CD4-positive, alpha-beta T cell treated with Interleukin-6 at 100 ng/mL for 8 hours (primary cell): ENCODE results near the gene PDCL3.

Source experiments
- DNase-seq: peaks from one replicate; pipeline ENCODE4 v3.0.0-alpha.2; 2020; ENCODE audit warnings: mixed read lengths, low spot score

The PDCL3 gene

DNA sequence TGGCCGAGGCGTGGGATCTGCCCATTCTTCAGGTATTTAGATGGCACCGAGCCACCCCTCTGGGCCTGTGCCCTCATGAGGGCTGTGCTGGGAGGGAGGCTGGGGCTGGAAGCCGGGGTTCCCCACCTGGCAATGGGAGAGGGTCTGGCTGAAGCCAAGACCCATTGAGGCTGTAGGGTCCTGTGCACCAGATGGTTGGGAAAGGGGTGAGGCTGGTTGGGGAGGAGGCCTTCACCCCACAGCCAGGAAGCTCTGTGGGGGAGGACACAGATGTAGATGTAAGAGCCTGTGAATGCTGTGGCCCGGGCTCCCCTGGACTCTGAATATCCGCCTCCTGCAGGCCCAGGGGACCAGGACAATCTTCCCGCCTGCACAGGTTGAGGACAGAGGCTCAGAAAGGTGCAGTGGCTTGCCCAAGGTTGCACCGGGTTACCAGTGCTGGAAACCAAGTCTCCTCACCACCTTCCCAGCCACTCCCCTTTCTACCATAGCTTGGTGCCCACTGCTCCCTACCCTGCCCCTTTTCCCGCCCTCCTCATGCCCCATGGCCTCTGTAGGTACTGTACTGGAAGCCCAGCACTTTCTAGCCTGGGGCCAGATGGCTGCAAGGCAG, 49.7 kb downstream of the PDCL3 start:
- no peak for DNase-seq

DNA sequence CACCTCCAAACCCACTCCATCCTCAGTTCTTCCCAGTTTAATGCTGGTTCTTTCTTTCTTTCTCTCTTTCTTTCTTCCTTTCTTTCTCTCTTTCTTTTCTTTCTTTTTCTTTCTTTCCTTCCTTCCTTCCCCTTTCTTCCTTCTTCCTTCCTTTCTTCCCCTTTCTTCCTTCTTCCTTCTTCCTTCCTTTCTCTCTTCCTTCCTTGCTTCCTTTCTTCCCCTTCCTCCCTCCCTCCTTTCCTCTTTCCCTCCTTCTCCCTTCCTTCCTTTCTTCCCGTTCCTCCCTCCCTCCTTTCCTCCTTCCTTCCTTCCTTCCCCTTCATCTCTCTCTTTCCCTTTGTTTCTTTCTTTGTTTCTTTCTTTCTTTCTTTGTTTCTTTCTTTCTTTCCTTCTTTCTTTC, 50.9 kb downstream of the PDCL3 start:
- no peak for DNase-seq

DNA sequence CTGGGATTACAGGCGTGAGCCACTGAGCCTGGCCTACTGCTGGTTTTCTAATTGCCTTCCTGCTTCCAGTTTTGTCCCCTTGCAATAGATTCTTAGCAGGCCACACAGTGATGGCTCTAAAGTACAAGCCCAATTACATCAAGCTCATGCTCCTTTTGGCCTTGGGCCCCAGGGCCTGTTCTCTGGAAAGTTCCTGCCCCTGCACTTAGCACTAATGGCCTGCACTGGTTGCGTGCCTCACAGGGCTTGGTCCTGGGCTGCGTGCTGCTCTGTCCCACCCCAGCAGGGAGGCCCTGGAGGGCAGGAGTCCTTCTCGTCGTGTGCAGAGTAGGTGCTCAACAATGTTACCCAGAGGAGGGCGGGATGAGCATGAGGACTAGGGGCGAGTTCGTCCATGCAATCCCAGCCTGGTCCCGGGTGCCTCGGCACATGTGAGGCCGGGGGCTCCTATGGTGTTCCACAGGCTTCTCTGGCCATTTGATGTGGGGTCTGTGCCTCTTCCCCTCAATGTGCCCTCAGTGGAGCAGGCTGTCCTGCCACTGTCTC, 51.7 kb downstream of the PDCL3 start:
- no peak for DNase-seq

DNA sequence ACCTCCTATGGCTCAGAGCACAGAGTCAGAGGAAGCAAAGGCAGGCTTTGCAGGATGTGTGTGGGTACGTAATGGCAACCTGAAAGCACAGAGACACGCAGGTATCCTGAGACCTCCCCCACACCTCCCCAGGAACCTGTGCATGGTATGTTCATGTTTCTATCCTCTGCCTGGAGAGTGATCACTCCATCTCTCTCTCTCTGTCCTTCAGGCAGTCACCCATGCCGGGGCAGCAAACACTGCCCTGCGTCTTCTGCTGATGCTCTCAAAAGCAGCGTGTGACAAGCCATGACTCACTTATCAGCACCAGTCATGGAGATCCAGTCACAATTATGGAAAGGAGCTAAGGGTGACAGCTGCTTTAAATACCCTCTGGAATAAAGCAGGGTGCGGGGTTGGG, 52.7 kb downstream of the PDCL3 start:
- no peak for DNase-seq

DNA sequence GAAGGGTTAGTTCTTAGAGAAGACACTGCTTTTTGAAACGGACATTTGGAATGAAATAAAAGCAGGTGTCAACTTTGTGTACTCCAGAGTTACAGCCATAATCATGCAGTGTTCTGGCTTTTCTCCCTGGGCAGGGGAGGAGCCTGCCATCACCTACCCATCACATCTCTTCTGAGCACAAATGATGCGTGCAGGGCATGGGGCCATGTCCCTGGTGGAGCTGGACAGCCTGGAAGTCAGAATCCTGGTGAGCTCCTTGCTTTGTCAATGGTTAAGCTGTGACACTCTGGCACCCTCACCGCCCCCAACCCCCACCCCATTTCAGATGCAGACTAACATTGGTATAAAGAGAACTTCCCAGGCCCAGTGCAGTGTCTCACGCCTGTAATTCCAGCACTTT, 53.1 kb downstream of the PDCL3 start:
- no peak for DNase-seq

DNA sequence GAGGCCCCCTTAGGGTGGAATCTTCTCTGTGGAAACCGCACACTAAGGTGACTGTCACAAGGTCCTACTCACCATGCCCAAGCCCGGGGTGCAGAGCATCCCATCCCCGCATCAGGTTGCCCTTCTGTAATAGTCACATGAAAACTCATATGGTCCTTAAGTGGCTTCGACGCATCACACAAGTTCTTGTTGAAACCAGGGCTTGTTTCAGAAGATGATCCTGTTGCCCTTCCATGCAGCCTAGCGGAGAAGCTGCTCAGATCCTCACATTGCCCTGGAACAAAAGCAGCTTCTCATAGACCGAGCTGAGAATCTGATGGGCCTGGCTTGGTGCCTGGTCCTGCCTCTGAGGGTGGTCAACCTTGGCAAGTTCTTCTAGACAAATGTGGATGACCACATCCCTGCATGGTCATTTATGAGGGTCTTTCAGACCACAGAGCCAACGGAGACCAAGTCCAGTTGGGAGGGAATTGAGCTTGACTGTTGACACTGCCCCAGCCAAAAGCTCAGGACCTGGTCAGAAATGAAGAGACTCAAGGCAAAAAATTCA, 54.1 kb downstream of the PDCL3 start:
- DNase-seq: no peak

DNA sequence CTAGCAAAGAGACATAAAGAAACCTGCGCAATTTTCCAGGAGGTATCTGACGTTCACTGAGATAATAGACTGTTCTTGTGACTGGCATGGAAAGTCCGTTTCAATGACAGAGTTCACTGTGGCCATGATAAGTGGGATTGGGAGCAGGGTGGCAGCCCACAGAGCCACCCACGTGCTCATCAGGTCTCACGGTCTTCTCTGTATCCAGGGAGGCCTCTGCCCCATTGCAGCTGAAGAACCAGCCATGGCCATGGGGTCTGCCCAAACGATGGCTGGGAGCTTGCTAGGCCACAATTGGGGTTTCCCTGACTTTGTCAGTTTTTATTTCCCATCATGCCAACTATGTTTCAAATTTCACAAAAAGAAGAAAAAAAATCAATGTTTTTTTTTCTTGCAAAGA, 57.2 kb downstream of the PDCL3 start:
- no peak for DNase-seq

DNA sequence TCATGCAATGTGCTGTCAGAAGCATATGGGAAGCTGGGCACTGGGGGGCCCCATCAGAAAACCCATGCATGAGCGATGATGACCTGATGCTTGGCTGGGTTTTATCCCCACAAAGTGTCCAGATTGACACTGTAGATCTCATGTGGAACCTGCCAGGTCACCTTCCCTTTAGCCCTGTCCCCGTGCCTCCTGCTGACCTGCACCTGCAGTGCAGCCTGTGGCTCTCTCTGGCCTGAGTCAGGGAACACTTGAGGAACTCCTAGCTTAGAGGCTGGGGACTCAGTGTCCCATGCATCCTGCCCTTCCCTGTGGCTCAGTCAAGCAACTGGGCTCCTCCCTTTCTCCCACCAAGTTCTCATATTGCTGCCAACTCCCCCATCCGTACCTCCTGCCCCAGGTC, 57.7 kb downstream of the PDCL3 start:
- no peak for DNase-seq

DNA sequence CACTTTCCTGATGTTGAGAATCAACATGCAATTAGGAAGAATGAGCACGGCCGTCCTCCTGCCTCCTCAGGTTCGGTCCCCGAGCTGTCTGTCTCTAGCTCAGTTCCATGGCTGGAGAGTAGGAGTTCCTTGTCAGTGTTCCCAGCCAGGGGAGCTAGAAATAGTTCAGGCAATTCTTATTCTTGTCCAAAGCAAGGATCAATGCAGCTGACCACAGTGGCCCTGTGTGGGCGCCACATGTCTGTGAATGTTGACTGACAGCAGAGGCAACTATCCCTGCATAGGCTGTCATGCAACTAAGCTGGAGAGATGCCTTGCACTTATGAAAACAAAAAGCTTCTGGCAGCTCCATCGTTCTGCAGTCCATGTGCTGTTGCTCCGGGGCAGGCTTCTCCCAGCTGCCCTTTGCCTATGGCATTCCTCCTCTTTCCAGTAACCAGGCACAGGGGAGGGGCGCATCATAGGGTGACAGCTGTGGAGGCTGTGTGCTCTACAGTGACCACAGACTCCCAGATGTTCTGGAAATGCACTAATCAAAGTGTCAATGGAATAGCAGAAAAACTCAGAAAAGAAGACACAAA, 58.7 kb downstream of the PDCL3 start:
- no peak for DNase-seq

DNA sequence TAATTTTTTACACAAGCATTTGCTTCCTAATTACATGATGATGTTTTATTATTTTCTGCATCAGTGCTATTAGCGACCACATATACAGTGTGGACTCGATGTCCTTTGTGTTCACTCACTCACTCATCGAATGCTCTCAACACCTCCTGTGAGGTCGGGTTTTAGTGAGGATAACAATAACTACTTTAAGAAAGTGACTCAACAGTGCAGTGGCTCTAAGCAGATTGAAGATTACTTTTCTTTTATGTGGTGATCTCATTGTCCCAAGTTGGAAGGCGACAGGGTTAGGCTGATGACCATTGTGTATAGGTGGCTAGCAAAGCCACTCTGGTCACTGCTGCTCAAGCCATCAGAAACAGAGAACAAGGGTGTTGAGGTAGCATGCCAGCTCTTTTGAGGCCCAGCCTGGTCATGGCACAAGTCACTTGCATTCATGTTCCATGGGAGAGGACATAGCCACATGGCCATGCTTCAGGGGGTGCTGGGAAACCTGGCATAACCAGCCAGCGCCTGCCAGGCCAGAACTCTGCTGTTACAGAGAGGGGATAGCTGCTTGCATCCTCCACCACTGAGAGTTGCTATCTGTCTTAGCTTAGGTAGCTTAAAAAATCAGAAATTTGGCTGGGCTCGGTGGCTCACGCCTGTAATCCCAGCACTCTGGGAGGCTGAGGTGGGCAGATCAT, 60.4 kb downstream of the PDCL3 start:
- DNase-seq: no peak

DNA sequence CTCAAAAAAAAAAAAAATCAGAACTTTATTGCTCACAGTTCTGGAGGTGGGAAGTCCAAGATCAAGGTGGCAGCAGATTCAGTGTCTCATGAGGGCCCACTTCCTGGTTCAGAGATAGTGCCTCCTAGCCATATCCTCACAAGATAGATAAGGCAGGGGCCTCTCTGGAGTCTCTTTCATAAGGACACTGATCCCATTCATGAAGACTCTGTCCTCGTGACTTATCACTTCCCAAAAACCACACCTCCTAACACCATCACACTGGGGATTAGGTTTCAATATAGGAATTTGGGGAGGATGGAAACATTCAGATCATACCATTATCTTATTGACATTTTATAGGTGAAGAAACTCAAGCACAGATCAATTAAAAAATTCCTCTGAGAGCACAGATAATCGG, 61.1 kb downstream of the PDCL3 start:
- no peak for DNase-seq

DNA sequence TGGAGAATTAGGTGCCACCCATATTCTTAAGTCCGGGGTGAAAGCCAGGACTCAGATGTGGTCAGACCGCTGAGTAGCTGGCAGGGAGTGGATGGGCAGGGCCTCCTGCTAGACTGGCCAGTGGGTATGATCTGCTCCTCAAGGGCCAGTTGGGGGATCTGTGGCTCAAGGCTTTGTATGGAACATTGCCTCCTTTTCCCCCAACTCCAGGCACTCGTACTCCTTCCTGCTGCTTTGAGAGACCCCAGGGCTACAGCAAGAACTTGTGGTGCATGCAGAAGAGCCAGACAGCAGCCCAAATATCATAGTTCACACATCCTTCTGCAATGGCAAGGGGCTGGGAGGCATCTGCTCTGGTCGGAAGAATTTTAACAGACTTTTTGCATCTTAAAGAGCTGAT, 61.7 kb downstream of the PDCL3 start:
- DNase-seq: no peak

DNA sequence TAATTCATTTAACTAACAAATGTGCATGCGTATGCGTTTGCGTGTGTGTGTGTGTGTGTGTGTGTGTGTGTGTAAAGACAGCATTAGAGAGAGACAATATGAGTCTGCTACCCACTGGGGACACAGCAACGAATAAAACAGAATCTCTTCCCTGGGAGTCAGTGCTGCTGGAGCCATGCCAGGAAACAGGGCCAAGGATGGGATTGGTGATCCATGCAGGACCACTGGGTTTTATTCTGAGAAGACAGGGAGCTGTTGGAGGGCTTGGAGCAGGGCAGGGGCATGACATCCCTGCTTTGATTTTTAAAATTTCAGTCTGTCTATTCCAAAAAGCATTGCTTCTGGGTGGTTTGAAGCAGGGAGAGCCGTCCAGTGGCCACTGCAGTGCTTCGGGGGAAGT, 62.9 kb downstream of the PDCL3 start:
- DNase-seq: no peak
